ENCODE results near the gene FBRS. TPM values are rescaled to one million over a fixed set of nuclear protein-coding genes. Genes with fewer than 3 reads are reported as not detected.

The FBRS gene
- total and polyA plus RNA-seq, 2 donors (not counting 1 experiment from before 2014, with no cell fraction given): 5.5 to 20.8 TPM

- TF ChIP-seq, protein P1, sequence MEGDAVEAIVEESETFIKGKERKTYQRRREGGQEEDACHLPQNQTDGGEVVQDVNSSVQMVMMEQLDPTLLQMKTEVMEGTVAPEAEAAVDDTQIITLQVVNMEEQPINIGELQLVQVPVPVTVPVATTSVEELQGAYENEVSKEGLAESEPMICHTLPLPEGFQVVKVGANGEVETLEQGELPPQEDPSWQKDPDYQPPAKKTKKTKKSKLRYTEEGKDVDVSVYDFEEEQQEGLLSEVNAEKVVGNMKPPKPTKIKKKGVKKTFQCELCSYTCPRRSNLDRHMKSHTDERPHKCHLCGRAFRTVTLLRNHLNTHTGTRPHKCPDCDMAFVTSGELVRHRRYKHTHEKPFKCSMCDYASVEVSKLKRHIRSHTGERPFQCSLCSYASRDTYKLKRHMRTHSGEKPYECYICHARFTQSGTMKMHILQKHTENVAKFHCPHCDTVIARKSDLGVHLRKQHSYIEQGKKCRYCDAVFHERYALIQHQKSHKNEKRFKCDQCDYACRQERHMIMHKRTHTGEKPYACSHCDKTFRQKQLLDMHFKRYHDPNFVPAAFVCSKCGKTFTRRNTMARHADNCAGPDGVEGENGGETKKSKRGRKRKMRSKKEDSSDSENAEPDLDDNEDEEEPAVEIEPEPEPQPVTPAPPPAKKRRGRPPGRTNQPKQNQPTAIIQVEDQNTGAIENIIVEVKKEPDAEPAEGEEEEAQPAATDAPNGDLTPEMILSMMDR (conservative IDR thresholded peaks at IDR 0.05 in 1 of 2, IDR thresholded peaks at IDR 0.05 in 1 of 2; ENCODE audit: low read depth in 1 of 2, low read length in 2 of 2): no peak
- no peak for TF ChIP-seq EZH2 (IDR thresholded peaks at IDR 0.05; ENCODE audit: low read length, missing control alignments)
- Histone ChIP-seq H3K4me2 (ENCODE audit: extremely low read depth, insufficient read depth, low read length) (no peak overlapping the region), H2AFZ (ENCODE audit: low read length) (no peak overlapping the region), H3K4me3 (replicated peaks in 1 of 4; ENCODE audit: control extremely low read depth in 1 of 4, insufficient read depth in 1 of 4, low read depth in 3 of 4, low read length in 4 of 4) (no peak overlapping the region), H3K9ac (ENCODE audit: insufficient read depth, low read length) (no peak overlapping the region), H3K27me3 (ENCODE audit: control insufficient read depth, insufficient read depth, low read length) (no peaks in the 10 kb centered on the region), H3K9me3 (ENCODE audit: control insufficient read depth, insufficient read depth, low read depth, low read length) (no peaks in the 10 kb centered on the region), H3K27ac (ENCODE audit: insufficient read depth, low read length) (no peak overlapping the region), H3K4me1 (ENCODE audit: control insufficient read depth, extremely low read depth, insufficient read depth, low read length) (no peaks in the 10 kb centered on the region), H3K79me2 (ENCODE audit: control insufficient read depth, insufficient read depth, low read length) (peaks cover 24% of the 10 kb centered on the region), H3K36me3 (ENCODE audit: control insufficient read depth, insufficient read depth, low read length) (peaks cover 47% of the 10 kb centered on the region), H4K20me1 (ENCODE audit: control insufficient read depth, extremely low read depth, insufficient read depth, low read length) (no peaks in the 10 kb centered on the region)
- no peak for DNase-seq (ENCODE audit: low read depth in 2 of 2)
These were observed 9.2 kb downstream of the FBRS start for GRCh38 chr16:30667361-30667905.

- Histone ChIP-seq H3K27ac (ENCODE audit: insufficient read depth, low read length) (no peak overlapping the region), H3K4me3 (replicated peaks in 1 of 4; ENCODE audit: control extremely low read depth in 1 of 4, insufficient read depth in 1 of 4, low read depth in 3 of 4, low read length in 4 of 4) (no peak overlapping the region), H2AFZ (ENCODE audit: low read length) (no peak overlapping the region), H3K4me1 (ENCODE audit: control insufficient read depth, extremely low read depth, insufficient read depth, low read length) (no peaks in the 10 kb centered on the region), H3K79me2 (ENCODE audit: control insufficient read depth, insufficient read depth, low read length) (peaks cover 15% of the 10 kb centered on the region), H3K36me3 (ENCODE audit: control insufficient read depth, insufficient read depth, low read length) (peaks cover 43% of the 10 kb centered on the region), H3K9me3 (ENCODE audit: control insufficient read depth, insufficient read depth, low read depth, low read length) (no peaks in the 10 kb centered on the region), H3K9ac (ENCODE audit: insufficient read depth, low read length) (no peak overlapping the region), H3K27me3 (ENCODE audit: control insufficient read depth, insufficient read depth, low read length) (no peaks in the 10 kb centered on the region), H4K20me1 (ENCODE audit: control insufficient read depth, extremely low read depth, insufficient read depth, low read length) (no peaks in the 10 kb centered on the region), H3K4me2 (ENCODE audit: extremely low read depth, insufficient read depth, low read length) (no peak overlapping the region)
- TF ChIP-seq, protein P1 (conservative IDR thresholded peaks at IDR 0.05 in 1 of 2, IDR thresholded peaks at IDR 0.05 in 1 of 2; ENCODE audit: low read depth in 1 of 2, low read length in 2 of 2): no peak
- DNase-seq (ENCODE audit: low read depth in 2 of 2): no peak
These were observed 10.2 kb downstream of the FBRS start for GRCh38 chr16:30668393-30668792.

GRCh38 chr16:30669026-30669902 lies 11.0 kb downstream of the FBRS start:
- Histone ChIP-seq H3K4me1 (ENCODE audit: control insufficient read depth, extremely low read depth, insufficient read depth, low read length) (no peaks in the 10 kb centered on the region), H3K9me3 (ENCODE audit: control insufficient read depth, insufficient read depth, low read depth, low read length) (no peaks in the 10 kb centered on the region), H3K27me3 (ENCODE audit: control insufficient read depth, insufficient read depth, low read length) (no peaks in the 10 kb centered on the region), H3K4me2 (ENCODE audit: extremely low read depth, insufficient read depth, low read length) (no peak overlapping the region), H3K9ac (ENCODE audit: insufficient read depth, low read length) (no peak overlapping the region), H4K20me1 (ENCODE audit: control insufficient read depth, extremely low read depth, insufficient read depth, low read length) (no peaks in the 10 kb centered on the region), H3K4me3 (replicated peaks in 1 of 4; ENCODE audit: control extremely low read depth in 1 of 4, insufficient read depth in 1 of 4, low read depth in 3 of 4, low read length in 4 of 4) (no peak overlapping the region), H3K36me3 (ENCODE audit: control insufficient read depth, insufficient read depth, low read length) (peaks cover 40% of the 10 kb centered on the region), H3K79me2 (ENCODE audit: control insufficient read depth, insufficient read depth, low read length) (peaks cover 9% of the 10 kb centered on the region), H3K27ac (ENCODE audit: insufficient read depth, low read length) (no peak overlapping the region), H2AFZ (ENCODE audit: low read length) (no peak overlapping the region)
- no peak for DNase-seq (ENCODE audit: low read depth in 2 of 2)
- TF ChIP-seq EZH2 (IDR thresholded peaks at IDR 0.05; ENCODE audit: low read length, missing control alignments): no peak
- TF ChIP-seq, protein P1 (conservative IDR thresholded peaks at IDR 0.05 in 1 of 2, IDR thresholded peaks at IDR 0.05 in 1 of 2; ENCODE audit: low read depth in 1 of 2, low read length in 2 of 2): no peak

All from fibroblast of lung (primary cell).